ENCODE results near the gene TNFRSF19.

GRCh38 chr13:23616228-23616627 is 46.0 kb downstream of the TNFRSF19 start:
- TF ChIP-seq CTCF (IDR thresholded peaks at IDR 0.05) (no peak), POLR2AphosphoS5 (IDR thresholded peaks at IDR 0.05) (no peak), POLR2A (IDR thresholded peaks at IDR 0.05) (no peak)

Data from prostate gland (tissue), 2 donors.